ENCODE results near the gene EPHB1. TPM values are rescaled to one million over a fixed set of nuclear protein-coding genes. Genes with fewer than 3 reads are reported as not detected.

Gene EPHB1
- total RNA-seq, 4 donors from 2014 or later, result 11.1 to 14.2 (median 13.0) TPM

DNA sequence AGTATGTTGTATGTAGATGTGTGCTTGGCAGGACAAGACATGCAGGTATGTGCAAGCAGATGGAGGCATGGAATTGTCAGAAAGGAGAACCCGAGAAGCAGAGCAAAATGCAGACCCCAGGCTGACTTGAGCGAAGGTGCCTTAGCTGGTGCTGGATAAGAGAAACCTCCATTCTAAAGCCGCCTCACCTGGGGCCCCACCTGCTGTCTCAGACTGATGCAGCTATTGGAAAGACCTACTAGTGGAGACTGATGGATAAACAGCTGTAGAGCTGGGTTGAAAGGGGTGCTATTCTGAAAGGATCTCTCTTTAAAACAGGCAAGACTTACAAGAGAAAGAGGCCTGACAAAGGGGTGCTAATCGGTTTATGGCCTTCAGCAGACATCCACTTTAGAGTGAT, 86.2 kb downstream of the EPHB1 start:
- intact Hi-C loops (cut with DNase I; ENCODE audit: low total_unique reads), result no loop called here
- no peak overlapping the region for H3K4me3 ChIP-seq (ENCODE audit: low read depth, poor library complexity, severe bottlenecking)
- DNase-seq (ENCODE audit: low spot score in 2 of 2), result peak in 1 of 2 donors; percentile 32
- no peak for TF ChIP-seq POLR2A (IDR thresholded peaks at IDR 0.05)
- TF ChIP-seq, protein P1, sequence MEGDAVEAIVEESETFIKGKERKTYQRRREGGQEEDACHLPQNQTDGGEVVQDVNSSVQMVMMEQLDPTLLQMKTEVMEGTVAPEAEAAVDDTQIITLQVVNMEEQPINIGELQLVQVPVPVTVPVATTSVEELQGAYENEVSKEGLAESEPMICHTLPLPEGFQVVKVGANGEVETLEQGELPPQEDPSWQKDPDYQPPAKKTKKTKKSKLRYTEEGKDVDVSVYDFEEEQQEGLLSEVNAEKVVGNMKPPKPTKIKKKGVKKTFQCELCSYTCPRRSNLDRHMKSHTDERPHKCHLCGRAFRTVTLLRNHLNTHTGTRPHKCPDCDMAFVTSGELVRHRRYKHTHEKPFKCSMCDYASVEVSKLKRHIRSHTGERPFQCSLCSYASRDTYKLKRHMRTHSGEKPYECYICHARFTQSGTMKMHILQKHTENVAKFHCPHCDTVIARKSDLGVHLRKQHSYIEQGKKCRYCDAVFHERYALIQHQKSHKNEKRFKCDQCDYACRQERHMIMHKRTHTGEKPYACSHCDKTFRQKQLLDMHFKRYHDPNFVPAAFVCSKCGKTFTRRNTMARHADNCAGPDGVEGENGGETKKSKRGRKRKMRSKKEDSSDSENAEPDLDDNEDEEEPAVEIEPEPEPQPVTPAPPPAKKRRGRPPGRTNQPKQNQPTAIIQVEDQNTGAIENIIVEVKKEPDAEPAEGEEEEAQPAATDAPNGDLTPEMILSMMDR (IDR thresholded peaks at IDR 0.05), result no peak
- WGBS, 2 donors, result 87 to 88% methylated on average over 4 of the region's 4 CpGs

DNA sequence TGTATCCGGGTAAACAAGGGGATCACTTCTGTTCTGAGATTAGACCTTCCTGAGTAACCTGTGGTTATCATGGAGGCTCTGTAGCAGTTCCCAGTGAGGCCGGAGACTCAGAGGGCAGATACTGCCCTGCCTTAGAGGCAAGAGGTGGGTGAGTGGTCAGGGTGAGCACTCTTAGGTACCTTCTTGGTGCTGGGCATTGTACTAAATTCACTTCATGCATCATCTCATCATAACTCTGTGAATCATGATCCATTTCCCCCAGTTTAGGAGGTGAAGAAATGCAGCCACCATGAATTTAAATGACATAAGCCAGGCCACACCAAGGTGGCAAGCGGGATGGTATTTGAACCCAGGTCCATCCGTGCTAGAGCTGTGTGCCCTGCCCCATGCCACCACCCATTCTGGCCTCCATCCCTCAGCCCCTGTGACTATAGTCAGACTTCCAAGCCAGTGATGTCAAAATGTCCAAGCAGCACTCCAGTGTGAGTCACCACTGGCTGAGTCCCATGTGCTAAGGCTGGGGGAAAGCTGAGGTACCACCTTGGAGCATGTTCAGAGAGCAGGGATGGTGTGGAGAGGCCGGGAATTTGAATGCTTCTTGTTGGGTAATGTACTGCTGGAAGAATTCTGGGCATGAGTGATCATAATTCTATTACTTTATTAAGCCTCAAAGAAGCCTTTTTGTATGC, 88.8 kb downstream of the EPHB1 start:
- H3K4me3 ChIP-seq (ENCODE audit: low read depth, poor library complexity, severe bottlenecking), result no peak overlapping the region
- 77 to 79% methylated on average over 5 of the region's 5 CpGs for WGBS, 2 donors
- intact Hi-C loops (cut with DNase I; ENCODE audit: low total_unique reads), result no loop called here
- peak in 1 of 2 donors; percentile 31 for DNase-seq (ENCODE audit: low spot score in 2 of 2)
- TF ChIP-seq, protein P1 (IDR thresholded peaks at IDR 0.05), result no peak
- no peak for TF ChIP-seq POLR2A (IDR thresholded peaks at IDR 0.05)

DNA sequence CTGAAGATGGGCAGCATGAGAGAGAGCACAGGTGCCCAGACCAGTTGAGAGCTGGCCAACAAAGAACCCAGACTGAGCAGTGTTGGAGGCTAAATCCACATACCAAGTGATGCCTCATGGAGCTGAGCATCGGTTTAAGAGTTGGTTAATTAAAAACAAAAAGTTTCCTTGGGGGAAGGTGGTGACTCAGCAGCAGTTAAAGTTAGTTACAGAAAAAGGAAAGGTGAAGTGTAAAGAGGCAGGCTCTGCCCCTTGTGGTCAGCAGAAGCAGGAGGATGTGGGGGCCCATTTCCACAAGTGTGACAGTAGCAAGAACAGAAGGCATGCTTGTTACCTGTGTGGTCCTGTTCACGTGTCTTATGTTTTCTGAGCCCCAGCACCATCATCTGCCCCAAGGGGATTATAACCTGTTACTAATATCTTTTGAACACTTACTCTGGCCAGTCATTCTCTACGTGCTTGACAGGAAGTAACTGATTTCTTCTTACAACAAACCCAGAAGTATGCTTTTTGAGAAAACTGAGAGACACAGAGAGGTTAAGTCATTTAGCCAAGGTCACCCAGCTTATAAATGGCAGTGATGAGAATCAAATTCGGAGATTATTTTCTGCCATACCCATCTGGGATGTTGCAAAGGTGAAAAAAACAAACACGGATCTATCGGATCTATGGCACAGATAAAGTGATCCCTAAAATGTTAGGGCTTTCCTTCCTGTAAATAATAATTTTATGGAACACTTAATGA, 91.0 kb downstream of the EPHB1 start:
- no peak overlapping the region for H3K4me3 ChIP-seq (ENCODE audit: low read depth, poor library complexity, severe bottlenecking)
- WGBS, 2 donors, result 59 to 64% methylated on average over 6 of the region's 6 CpGs
- no peak for TF ChIP-seq POLR2A (IDR thresholded peaks at IDR 0.05)
- TF ChIP-seq, protein P1 (IDR thresholded peaks at IDR 0.05), result no peak
- intact Hi-C loops (cut with DNase I; ENCODE audit: low total_unique reads), result no loop called here
- peak in 1 of 2 donors; percentile 23 for DNase-seq (ENCODE audit: low spot score in 2 of 2)

DNA sequence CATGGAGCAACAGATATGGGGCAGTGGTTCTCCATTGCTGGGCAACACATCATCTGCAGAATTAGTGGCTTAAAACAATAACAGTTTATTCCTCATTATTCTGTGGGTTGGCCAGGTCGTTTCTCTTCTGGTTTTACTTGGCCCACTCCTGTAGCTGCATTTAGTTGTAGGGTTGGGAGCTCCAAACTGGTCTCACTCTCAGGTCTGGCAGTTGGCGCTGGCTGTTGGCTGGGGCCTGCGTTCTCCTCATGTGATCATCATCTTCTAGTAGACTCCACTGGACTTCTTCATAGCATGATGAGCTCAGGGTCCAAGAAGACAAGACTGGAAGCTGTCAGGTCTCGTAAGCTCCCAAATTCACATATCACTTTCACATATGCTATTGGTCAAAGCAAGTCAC, 91.9 kb downstream of the EPHB1 start:
- DNase-seq (ENCODE audit: low spot score in 2 of 2), result peak in 1 of 2 donors; percentile 34
- H3K4me3 ChIP-seq (ENCODE audit: low read depth, poor library complexity, severe bottlenecking), result no peak overlapping the region
- TF ChIP-seq, protein P1 (IDR thresholded peaks at IDR 0.05), result no peak
- no peak for TF ChIP-seq POLR2A (IDR thresholded peaks at IDR 0.05)
- WGBS, 2 donors, result 81 to 82% methylated on average over 4 of the region's 4 CpGs
- intact Hi-C loops (cut with DNase I; ENCODE audit: low total_unique reads), result no loop called here

DNA sequence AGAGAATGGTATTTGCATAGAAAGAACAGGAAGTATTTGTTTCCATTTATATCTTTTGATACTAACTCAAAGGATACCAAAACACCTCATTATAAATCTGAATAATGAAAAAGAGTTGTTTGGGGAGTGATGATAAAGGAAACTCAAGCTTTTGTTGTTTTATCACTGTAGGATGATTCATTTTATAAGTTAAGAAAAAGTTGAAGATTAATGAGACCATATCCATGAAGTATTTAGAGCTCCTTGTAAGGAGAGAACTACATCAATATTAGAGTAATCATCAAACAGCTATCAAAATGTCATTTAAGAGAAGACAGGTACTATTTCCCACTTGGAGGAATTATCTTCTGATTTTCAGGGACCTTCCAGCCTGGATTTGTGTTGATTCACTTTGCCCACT, 92.5 kb downstream of the EPHB1 start:
- H3K4me3 ChIP-seq (ENCODE audit: low read depth, poor library complexity, severe bottlenecking), result no peak overlapping the region
- intact Hi-C loops (cut with DNase I; ENCODE audit: low total_unique reads), result no loop called here
- TF ChIP-seq, protein P1 (IDR thresholded peaks at IDR 0.05), result no peak
- no peak for TF ChIP-seq POLR2A (IDR thresholded peaks at IDR 0.05)
- DNase-seq (ENCODE audit: low spot score in 2 of 2), result no peak
